HG03025 (cell line): ENCODE measurements around the gene ZNF436.

ENCODE experiments used
- ATAC-seq: cut with Tn5 transposase; IDR thresholded peaks from one replicate; pipeline ENCODE4 v1.9.1; 2021; ENCODE audit warnings: mild to moderate bottlenecking, moderate library complexity; ENCODE audit not compliant: unreplicated experiment, low FRiP score

Gene ZNF436

DNA sequence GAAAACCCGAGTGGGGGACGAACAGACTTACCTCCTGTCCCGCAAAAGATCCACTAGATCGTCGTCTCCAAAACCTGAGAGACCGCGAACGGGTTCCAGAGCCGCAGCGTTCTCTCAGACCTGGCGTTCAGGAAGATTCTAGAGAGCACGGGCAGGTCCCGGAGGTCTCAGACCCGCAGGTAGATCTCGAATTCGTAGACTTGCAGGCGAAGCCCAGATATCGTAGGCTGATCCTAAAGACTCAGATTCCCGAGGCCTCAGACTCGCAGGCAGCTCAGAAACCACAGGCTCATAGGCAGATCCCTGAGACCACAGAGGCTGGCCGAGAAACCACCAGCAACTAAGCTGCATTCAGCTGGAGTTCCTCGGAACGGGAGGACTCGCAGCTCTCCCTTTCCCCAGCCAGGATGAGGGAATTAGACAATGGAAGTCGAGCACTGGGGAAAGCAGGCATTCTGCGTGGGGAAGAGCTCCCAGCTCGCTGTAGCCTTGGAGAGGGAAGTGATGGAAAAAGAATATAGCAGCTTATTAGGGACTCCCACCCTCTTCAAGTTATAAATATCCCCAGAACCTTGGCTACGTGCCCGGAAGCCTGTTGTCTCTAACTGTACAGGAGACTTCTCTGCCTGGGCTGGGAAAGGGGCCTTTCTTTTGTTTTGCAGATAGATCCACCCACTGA lies at the start of gene ZNF436:
Gene ZNF436, minus strand, starts transcription at position 502 of the 679 bp plus-strand sequence. CDS start 1,831 bp downstream, outside the sequence.
- no peak for ATAC-seq

DNA sequence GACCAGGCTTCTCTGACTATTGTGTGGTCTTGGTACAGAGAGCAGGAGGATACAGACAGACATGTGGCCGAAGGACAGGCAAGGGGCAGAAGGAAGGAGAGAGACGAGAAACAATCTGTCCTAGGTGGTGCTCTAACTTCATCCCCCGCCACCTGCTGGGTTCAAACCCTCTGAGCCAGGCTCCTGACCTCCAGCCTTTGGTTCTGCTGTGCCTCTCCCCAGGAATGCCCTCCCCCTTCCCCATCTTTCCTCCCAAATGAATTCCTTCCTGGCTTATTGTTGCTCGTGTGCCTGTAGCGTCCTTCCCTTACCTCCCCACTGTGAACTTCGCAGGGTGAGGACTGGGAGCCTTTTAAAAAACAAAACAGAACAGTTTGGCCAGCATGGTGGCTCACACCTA lies 49.5 kb upstream of the ZNF436 start:
- ATAC-seq = no peak

DNA sequence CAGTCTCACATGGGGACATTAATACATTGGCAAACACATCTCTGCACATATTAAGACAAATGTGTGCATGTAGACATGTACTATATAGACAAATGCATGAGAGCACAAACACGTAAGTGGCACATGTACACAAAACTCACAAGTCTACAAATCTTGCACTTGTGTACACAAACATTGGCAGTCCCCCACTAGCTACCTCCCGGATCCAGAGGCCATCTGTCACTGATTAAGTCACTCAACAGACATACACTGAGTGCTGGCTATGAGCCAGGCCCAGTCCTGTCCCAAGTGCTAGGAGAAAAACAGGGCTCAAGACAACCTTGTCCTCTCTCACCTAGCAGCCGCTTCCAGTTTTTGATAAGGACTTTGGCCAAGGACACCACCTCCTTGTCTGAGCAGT lies 47.9 kb upstream of the ZNF436 start:
- ATAC-seq = no peak

DNA sequence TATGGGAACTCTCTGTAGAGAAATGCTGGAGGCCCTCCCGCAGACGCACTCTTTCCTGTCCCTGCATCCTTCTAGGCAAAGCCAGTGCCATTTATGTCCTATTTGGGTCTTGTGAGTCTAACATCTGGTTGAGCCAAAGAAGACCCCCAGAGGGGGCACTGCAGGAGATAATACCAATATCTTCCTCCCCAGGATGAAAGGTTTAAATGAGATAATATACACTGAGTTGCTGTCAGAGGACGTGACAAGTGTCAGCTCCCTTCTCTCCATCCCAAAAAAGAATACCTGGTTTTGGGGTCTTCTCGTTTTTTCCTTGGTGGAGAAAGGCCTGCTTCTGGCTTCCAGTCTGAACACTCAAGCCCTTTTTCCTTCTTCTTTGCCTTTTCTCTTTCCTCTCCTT lies 47.3 kb upstream of the ZNF436 start:
- no peak for ATAC-seq

DNA sequence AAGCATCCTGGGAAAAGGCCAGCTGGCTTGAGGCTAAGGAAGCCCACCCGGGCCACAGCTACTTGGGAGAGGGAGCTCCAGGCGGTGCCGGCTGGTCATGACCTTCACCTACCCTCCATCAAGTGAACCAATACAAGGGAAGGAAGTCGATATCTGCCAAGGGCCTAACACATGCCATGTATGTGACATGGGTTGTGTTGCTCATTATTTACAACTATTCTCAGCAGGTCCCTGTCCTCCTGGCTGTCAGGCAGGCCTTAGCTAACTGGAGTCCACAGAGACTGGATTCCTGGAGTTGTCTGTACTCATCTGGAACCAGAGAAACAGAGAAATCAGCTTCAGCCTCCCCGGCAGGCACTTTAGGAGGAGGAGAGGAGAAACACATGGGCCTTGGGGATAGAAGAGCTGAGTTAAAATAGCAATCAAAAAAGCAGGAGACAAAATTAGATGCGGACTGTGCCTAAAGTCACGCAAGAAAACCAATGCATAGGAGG lies 39.2 kb upstream of the ZNF436 start:
- no peak for ATAC-seq

DNA sequence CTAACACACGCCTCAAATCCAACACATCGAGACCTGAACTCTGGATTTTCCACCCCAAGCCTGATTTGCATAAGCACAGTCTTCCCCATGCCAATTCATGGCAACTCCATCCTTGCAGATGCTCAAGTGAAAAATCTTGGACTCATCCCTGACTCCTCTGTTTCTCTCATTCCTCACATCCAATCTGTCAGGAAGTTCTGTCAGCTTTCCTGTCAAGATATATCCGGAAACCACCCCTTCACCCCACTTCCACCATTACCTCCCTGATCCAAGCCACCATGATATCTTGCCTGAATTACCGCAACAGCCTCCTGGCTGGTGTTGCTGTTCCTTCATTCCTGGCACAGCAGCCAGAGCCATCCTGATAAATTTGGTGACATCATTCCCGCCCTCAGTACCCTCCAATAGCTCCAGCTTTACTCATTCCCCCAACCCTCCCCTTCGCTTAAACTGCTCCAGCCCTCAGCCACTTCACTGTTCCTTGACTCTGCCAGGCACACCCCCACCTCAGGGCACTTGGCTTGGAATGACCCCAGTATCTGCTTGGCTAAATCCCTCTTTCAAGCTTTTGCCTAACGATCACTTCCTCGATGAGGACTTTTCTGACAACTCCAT lies 37.5 kb upstream of the ZNF436 start:
- ATAC-seq = no peak

DNA sequence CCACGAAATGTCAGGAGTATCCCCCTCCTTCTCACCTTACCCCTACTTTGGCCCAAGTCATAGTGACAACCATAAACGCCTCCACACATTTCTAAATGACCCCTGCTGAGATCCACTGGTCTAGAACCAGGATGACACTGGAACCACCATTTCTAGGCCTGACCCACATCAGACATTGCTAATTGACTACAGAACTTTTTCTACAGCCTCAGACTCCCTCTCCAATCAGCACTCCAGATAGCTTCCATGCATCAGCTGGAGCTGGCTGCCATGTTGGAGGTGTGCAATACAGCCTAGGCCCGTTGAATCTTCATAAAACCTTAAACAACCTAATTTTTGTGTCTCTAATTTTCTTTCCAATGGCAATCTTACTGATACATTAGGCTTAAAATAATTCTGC lies 36.3 kb upstream of the ZNF436 start:
- no peak for ATAC-seq

DNA sequence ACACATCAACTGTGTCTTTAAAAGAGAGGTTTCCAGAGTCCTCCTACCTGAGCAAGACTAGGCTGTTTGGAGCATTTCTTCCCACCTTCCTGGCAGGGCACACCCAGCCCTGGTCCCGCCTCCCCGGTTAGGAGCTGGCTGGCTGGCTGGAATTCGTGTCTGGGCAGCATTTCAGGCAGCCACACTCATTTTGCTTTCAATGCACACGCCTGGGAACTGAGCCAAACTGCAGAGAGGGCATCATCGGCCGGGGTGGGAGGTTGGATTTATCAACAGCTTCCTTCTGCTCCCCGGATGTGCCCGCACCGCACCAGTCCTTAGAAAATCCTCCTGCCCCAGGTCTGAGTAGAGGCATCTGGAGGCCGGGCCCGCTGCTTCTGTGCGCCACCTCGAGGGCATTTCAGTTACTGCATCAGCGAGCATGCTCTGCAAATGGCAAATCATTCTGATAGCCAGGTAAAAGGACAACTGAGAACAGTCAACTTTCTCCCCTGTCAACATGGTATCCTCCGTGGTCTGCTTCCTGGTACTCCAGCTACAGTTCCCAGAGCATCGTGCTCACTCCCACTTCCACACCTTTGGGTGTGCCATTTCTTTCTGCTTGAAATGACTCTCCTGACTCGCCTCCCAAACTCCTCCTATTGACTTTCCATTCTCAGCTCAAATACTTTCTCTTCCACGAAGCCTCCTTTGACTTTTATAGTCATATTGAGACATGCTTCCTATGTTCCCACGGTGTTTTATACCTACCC lies 34.3 kb upstream of the ZNF436 start:
- no peak for ATAC-seq

DNA sequence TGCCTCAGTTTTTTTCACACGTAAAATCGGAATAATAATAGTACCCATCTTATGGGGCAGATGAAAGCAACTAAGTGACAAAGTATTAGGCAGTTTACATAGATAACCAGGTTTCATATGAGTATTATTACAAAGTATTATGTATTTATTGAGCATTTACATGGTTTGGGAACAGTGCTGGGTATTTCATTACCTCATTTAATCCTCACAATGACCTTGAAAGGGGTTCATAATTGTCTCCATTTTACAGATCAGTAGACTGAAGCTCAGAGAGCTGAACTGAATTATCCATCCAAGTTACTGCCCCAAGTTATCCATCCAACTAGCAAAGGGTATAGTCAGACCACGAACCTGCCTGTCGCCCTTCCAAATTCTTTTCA lies 33.7 kb upstream of the ZNF436 start:
- no peak for ATAC-seq

DNA sequence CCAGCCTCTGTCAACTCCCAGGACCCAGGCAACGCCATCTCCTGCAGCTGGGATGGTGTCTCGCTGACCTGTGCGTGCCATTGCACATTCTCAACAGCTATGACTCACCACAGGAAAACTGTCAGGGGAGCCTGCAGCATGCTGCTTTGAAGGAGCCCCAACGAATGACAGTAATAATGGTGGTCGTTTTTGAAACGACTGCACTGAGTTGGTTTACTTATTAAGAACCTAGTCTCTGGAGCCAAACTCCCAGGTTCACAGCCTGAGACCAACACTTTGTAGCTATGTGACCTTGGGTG lies 33.4 kb upstream of the ZNF436 start:
- ATAC-seq = no peak

DNA sequence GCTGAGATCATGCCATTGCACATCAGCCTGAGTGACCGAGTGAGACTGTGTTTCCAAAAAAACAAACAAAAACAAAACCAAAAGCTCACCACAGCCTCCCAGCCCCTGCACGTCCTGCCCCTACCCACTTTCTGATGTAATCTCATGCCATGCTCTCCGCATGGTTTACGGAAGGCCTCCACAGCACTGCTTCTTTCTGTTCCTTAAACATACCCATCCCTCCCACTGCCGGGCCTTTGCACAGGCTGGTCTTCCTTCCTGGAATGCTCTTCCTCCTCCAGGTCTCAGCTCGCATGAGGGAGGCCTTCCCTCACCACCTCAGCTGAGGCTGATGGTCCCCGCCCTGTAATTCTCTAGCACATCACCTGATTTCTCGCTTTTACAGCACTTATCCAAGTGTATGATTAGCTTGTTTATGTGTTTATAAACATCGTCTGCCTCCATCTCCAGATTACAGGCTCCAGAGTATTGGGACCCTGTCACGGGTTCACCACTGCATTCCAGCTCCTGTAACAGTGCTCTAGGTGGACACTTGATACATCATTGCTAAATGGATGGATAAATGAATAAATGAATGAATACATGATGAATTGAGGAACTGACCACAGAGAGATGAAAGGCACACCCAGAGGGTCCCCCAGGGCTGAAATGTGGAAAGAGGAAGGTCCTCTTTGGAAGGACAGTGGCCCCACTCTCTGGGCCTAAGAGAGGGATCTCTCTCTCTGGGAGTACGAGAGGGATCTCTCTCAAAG lies 32.8 kb upstream of the ZNF436 start:
- ATAC-seq = no peak

DNA sequence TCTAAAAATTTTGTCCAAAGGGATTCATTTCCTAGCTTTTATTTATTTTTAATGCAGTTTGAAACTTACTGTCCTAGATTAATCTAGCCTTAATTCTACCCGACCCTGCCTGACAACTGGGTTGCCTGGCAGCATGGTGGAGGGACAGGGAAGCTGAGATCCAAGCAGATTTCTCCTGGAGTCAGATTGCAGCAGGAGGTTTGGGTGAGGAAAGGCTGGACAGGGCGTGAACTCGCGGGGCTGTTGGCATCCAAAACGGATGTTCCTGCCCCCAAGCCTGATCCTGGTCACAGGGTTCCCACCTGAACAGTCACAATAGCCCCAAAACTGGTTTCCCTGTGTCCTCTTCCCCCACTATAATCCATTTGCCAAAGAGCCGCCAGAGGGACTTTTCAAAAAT lies 31.7 kb upstream of the ZNF436 start:
- ATAC-seq = no peak

DNA sequence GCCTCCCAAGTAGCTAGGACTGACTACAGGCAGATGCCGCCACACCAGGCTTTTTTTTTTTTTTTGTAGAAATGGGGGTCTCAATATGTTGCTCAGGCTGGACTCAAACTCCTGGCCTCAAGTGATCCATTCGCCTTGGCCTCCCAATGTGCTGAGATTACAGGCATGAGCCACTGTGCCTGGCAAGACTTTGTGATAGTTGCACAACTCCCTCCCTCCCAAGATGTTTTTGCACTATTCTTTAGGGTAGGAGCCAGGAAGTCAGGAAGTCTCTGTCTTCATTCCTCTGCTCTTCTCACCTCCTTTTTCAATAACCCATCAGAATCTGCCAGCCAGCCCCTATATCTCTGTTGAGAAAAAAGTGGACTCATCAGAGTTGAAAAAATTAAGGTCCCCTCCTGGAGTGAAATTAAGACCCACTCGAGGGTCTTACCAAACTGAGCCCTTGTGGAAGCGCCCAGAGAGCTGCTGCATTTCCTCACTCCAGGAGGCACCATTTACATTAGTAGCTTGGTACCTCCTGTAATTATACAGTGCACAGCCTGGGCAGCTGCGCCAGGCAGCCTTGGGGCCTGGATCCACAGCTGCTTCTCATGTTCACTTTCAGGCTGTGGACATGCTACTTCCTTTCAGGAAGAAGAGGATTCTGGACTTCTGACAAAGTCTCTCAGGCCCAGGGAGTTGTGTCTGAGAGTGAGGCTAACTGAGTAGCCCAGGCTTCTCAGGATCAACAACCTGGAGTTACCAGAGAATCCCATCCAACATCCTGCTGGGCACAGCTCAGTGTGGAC lies 30.9 kb upstream of the ZNF436 start:
- ATAC-seq = no peak

DNA sequence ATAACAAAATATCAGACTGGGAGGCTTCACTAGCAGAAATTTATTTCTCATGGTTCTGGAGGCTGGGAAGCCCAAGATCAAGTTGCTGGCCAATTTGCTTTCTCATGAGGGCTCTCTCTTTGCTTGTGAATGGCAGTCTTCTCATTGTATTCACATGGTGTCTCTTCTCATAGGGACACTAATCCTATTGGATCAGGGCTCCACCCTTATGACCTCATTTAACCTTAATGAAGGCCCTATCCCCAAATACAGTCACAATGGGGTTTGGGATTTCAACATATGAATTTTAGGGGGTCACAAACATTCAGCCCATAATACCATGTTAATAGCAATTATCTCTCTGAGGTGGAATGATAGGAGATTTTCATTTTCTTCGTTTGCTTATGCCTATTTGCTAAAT lies 29.6 kb upstream of the ZNF436 start:
- ATAC-seq = no peak

DNA sequence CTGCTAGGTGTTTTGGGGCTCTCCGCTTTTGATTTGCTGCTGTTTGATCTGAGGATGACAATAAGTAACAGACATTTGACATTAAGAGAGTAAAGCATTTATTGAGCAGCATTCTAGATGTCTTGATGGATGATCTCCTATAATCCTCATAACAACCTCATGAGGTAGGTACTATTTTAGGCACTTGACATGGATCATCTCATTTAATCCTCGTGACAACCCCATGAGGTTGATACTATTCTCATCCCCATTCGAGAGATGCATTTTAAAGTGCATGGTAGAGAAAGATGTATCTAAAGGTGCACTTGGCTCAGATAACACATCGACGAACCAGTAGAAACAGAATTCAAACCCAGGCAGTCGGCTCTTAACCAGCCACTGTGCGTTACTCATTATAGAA lies 28.3 kb upstream of the ZNF436 start:
- no peak for ATAC-seq

DNA sequence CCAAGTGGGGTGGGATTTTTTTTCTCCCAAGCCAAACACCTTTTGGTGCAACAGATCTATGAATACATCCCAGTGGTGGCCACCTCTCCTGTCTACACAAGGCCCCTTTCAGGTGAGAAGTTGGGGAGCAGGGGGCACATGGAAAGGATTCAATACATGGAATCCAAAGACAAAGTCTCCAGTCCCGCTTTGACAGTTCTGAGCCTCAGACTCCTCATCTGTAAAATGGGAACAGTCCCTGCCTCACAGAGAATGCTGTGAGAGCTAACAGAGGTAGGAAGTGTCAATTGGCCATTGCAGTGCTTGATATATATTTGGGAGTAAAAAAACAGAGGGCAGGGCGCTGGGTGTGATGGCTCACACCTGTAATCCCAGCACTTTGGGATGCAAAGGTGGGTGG lies 26.7 kb upstream of the ZNF436 start:
- no peak for ATAC-seq

DNA sequence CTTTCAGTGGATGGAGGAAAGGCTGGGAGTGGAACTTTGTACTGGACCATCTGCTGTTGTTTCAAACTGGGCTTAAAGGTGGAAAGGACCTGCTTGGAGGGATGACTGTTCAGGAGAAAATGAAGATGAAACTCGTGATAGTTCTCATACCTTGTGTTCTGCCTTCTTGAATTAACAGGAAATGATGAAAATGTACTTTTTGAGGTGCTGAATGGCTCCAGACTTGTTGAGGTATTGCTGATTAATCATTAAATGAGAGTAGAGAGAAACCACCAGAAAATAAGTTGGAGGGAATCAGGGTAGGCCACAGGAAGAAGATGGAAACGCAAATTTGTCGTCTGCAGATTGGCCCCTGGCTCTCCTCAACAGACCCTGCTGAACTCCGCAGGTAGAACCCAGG lies 26.2 kb upstream of the ZNF436 start:
- no peak for ATAC-seq

DNA sequence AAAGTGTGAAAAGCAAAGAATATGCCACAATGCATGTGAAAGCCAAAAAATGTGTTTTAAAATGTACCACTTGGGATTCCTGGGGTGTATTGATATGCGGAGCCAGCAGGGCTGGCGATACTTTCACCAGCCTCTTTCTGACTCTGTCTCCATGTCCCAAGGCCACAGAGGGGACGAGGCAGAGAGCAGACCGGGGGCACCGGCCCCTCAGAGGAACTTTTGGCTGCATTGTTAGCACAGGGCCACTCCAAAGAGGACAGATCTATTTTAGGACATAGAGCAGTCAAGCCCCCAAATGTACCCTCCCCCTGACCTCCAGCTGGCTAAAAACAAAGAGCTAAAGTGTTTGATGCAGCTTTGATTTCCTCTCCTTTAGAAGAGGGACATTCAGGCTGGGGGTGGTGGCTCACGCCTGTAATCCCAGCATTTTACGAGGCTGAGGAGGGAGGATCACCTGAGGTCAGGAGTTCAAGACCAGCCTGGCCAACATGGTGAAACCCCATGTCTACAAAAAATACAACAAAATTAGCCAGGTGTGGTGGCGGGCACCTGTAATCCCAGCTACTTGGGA lies 25.6 kb upstream of the ZNF436 start:
- no peak for ATAC-seq

DNA sequence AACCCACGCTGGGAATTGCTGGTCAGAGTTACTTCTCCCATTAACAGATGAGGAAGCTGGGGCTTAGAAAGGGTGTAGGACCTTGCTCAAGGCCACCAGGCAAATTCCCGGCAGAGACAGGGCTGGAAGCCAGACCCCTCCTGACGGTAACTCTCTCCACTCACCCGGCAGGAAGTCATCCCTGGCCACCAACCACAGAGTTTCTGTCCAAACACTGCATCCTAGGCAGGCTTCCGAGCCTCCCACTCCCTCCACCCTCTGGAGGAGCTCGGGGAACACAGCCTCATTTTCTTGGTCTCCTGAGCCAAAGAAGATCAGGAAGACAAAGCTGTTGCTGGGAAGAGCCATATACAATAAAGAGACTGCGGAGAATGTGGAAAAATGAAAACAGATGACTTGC lies 25.0 kb upstream of the ZNF436 start:
- no peak for ATAC-seq

DNA sequence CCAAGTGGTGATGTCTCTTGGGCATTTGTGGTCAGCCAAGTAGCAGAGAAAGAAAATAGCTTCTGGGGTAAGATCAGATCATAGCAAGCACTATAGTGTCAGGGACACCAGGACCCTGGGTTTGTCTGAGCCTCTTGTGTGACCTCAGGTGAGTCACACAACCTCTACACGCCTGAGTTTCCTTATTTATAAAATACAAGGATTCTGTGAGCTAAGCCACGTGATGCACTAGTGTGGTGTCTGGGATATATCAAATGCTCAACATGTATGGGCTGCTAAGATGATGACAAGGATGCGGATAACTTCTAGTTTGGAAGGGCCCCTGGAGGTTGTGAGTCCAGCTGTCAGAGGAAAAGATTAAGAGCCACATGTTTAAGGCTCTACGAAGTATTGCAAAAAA lies 24.5 kb upstream of the ZNF436 start:
- no peak for ATAC-seq
